ENCODE results near the gene EXOC3L4. TPM values are rescaled to one million over a fixed set of nuclear protein-coding genes. Genes with fewer than 3 reads are reported as not detected.

Gene EXOC3L4
- total RNA-seq, 6 experiments from 2014 or later: 0.45 TPM; not detected in 5

GRCh38 chr14:103056322-103057027 lies 38.0 kb upstream of the EXOC3L4 start:
- H3K4me1 Mint-ChIP-seq (ENCODE audit: low read depth): peaks cover 46% of the 10 kb centered on the region
- peaks cover 10% of the 10 kb centered on the region for H3K36me3 Mint-ChIP-seq (ENCODE audit: low read depth)
- H3K27ac Mint-ChIP-seq: peak overlapping the region; percentile 88
- no peaks in the 10 kb centered on the region; the same call in 1 of the 2 replicates for H3K27me3 Mint-ChIP-seq (ENCODE audit: insufficient read depth)
- H3K4me3 Mint-ChIP-seq: peak overlapping the region; percentile 94
- DNase-seq: peak; percentile 36
- no peak for TF ChIP-seq CTCF (IDR thresholded peaks at IDR 0.05)
- H3K9me3 Mint-ChIP-seq: no peaks in the 10 kb centered on the region

GRCh38 chr14:103057028-103057371 lies 37.5 kb upstream of the EXOC3L4 start:
- Mint-ChIP-seq H3K4me3 (peak overlapping the region; percentile 94), H3K27ac (no peak overlapping the region), H3K4me1 (ENCODE audit: low read depth) (peaks cover 51% of the 10 kb centered on the region), H3K27me3 (ENCODE audit: insufficient read depth) (no peaks in the 10 kb centered on the region; the same call in 1 of the 2 replicates), H3K36me3 (ENCODE audit: low read depth) (peaks cover 10% of the 10 kb centered on the region), H3K9me3 (no peaks in the 10 kb centered on the region)
- DNase-seq: peak; percentile 22
- no peak for TF ChIP-seq CTCF (IDR thresholded peaks at IDR 0.05)

DNA sequence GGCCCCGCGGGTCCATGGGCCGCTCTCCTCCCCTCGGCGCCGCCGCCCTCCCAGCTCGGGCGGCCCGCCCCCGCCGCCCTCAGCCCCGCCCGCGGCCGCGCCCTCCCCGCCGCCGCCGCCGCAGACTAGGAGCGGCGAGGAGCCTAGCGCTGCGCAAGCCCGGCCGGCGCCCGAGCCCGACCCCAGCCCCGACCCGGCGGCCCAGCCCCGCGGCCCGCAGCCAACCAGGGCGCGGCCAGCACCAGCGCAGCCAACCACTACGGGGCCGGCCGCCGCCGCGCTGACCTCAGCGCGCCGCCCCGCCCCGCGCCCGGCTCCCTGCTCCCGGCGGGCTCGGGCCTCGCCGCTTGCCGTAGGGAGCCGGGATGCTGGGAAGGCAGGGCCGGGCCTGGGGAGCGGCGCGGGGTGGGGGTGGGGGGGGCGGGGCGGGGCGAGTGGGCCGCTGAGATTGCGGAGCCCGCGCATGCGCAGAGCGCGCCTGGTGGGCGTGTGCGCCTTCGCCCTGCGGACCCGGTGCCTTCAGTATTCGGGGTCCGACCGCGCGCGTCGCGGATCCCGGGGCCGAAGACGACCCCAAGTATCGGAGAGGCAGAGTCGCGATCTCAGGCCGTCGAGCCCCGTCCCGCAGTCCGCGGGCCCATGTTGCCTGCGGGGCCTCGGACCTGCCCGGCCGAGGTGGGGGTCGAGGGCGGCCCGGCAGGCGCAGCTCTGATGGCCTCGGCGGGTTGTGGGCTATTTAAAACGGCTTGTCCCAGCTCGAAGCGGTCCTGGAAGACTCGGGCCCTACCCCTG lies 37.0 kb upstream of the EXOC3L4 start, which contains the start of gene CDC42BPB:
Gene CDC42BPB, minus strand, starts transcription at position 178 of the 792 bp plus-strand sequence. CDS start 376 bp downstream, outside the sequence.
- peak; percentile 82 for DNase-seq
- Mint-ChIP-seq H3K36me3 (ENCODE audit: low read depth) (peaks cover 10% of the 10 kb centered on the region), H3K4me1 (ENCODE audit: low read depth) (peaks cover 54% of the 10 kb centered on the region), H3K9me3 (no peaks in the 10 kb centered on the region), H3K4me3 (peak within 1 kb of the TSS; percentile 94), H3K27me3 (ENCODE audit: insufficient read depth) (no peaks in the 10 kb centered on the region; the same call in 1 of the 2 replicates), H3K27ac (peak within 1 kb of the TSS; percentile 88)
- TF ChIP-seq CTCF (IDR thresholded peaks at IDR 0.05): no peak

GRCh38 chr14:103058164-103059055 lies 36.1 kb upstream of the EXOC3L4 start:
- Mint-ChIP-seq H3K9me3 (no peaks in the 10 kb centered on the region), H3K27me3 (ENCODE audit: insufficient read depth) (no peaks in the 10 kb centered on the region; the same call in 1 of the 2 replicates), H3K4me3 (peak overlapping the region; percentile 92), H3K4me1 (ENCODE audit: low read depth) (peaks cover 54% of the 10 kb centered on the region), H3K36me3 (ENCODE audit: low read depth) (peaks cover 10% of the 10 kb centered on the region), H3K27ac (peak overlapping the region; percentile 65; the same call in 1 of the 2 replicates)
- no peak for TF ChIP-seq CTCF (IDR thresholded peaks at IDR 0.05)
- no peak for DNase-seq

- H3K4me1 Mint-ChIP-seq (ENCODE audit: low read depth): peaks cover 49% of the 10 kb centered on the region
- H3K4me3 Mint-ChIP-seq: no peak overlapping the region; the same call in 1 of the 2 replicates
- no peaks in the 10 kb centered on the region; the same call in 1 of the 2 replicates for H3K27me3 Mint-ChIP-seq (ENCODE audit: insufficient read depth)
- no peaks in the 10 kb centered on the region for H3K9me3 Mint-ChIP-seq
- DNase-seq: no peak
- H3K27ac Mint-ChIP-seq: no peak overlapping the region
- peaks cover 10% of the 10 kb centered on the region for H3K36me3 Mint-ChIP-seq (ENCODE audit: low read depth)
- TF ChIP-seq CTCF (IDR thresholded peaks at IDR 0.05): no peak
These were observed 35.0 kb upstream of the EXOC3L4 start for GRCh38 chr14:103059556-103059955.
